Breast epithelium (tissue), 3 donors: ENCODE measurements around the gene CYB561.

Experiments used
- POLR2A ChIP-seq: fragments of 450-650 bp; IDR thresholded peaks from one replicate; pipeline ENCODE4 v1.6.1; 2016; ENCODE audit warnings: antibody characterized with exemption, mild to moderate bottlenecking, moderate library complexity
- POLR2AphosphoS5 ChIP-seq, 3 donors: sonication (generic); formaldehyde crosslinking; IDR thresholded peaks; one replicate each; pipeline ENCODE4 v1.6.1; 2017; ENCODE audit warnings: antibody characterized with exemption in 3 of 3
- TF ChIP-seq, protein P1 (sequence below), 3 donors: fragments of 450-650 bp; IDR thresholded peaks; one replicate each; pipeline ENCODE4 v1.5.1; 2016 to 2017; ENCODE audit warnings: antibody characterized with exemption in 3 of 3, mild to moderate bottlenecking in 3 of 3, moderate library complexity in 3 of 3

DNA sequence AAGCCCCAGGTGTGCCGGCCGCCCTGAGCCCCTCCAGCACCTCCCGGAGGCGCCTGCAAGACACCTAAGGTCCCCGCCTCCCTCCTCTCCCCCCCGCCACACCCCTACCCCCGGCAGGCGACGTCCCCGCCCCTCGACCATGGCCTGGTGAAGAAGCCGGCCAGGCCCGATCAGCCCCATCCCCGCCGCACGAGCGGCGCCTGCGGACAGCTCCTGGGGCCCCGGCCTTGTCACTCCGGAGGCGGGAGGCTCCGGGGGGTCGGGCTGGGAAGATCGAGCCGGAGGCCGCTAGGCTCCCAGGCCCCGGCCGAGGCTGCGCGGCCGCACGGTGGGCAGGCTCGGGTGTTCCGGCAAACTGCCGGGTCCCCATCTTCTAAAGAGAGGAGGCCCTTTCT is 30.4 kb upstream of the CYB561 start:
- TF ChIP-seq, protein P1, sequence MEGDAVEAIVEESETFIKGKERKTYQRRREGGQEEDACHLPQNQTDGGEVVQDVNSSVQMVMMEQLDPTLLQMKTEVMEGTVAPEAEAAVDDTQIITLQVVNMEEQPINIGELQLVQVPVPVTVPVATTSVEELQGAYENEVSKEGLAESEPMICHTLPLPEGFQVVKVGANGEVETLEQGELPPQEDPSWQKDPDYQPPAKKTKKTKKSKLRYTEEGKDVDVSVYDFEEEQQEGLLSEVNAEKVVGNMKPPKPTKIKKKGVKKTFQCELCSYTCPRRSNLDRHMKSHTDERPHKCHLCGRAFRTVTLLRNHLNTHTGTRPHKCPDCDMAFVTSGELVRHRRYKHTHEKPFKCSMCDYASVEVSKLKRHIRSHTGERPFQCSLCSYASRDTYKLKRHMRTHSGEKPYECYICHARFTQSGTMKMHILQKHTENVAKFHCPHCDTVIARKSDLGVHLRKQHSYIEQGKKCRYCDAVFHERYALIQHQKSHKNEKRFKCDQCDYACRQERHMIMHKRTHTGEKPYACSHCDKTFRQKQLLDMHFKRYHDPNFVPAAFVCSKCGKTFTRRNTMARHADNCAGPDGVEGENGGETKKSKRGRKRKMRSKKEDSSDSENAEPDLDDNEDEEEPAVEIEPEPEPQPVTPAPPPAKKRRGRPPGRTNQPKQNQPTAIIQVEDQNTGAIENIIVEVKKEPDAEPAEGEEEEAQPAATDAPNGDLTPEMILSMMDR (IDR thresholded peaks at IDR 0.05): no peak
- no peak for TF ChIP-seq POLR2A
- TF ChIP-seq POLR2AphosphoS5 (IDR thresholded peaks at IDR 0.05): no peak
